Neural cell (in vitro differentiated cells): ENCODE data around the gene TCL1B. TPM values are rescaled to one million over a fixed set of nuclear protein-coding genes. Genes with fewer than 3 reads are reported as not detected.

Experiments used
- H2AFZ ChIP-seq: fragments of 200-600, 300-800 bp; sonication (generic), shearing (Covaris generic); 2 replicates; pipeline ENCODE4 v1.6.0; 2014; ENCODE audit warnings: low read depth, mild to moderate bottlenecking, antibody characterized with exemption, low read length, moderate library complexity
- H3F3A ChIP-seq: fragments of 200-600 bp; shearing (Covaris generic); 2 replicates; pipeline ENCODE4 v1.6.1; 2016; ENCODE audit warnings: mild to moderate bottlenecking, moderate library complexity, mixed read lengths, antibody characterized with exemption, low read length; ENCODE audit not compliant: insufficient read depth, poor library complexity, severe bottlenecking
- H3K27ac ChIP-seq: fragments of 200-600, 300-800 bp; sonication (generic), shearing (Covaris generic); 2 replicates; pipeline ENCODE4 v1.5.1; 2014; ENCODE audit warnings: mild to moderate bottlenecking, low read length, moderate library complexity
- H3K27me3 ChIP-seq: fragments of 300-800, 200-600 bp; sonication (generic), shearing (Covaris generic); 2 replicates; pipeline ENCODE4 v1.6.0; 2014; ENCODE audit warnings: mild to moderate bottlenecking, low read depth, low read length, moderate library complexity; ENCODE audit not compliant: insufficient read depth
- H3K36me3 ChIP-seq: fragments of 300-800, 200-600 bp; sonication (generic), shearing (Covaris generic); 2 replicates; pipeline ENCODE4 v1.5.1; 2014; ENCODE audit warnings: mild to moderate bottlenecking, antibody characterized with exemption, low read length, moderate library complexity; ENCODE audit not compliant: insufficient read depth
- H3K4me2 ChIP-seq: fragments of 300-800, 200-600 bp; sonication (generic), shearing (Covaris generic); 2 replicates; pipeline ENCODE4 v1.6.0; 2014; ENCODE audit warnings: mild to moderate bottlenecking, low read length
- H3K4me3 ChIP-seq: fragments of 300-800, 200-600 bp; sonication (generic), shearing (Covaris generic); 2 replicates; pipeline ENCODE4 v1.5.1; 2014; ENCODE audit warnings: mild to moderate bottlenecking, low read length, moderate library complexity
- H3K79me2 ChIP-seq: fragments of 200-600 bp; shearing (Covaris generic); replicated peaks from 2 replicates; pipeline ENCODE4 v1.6.0; 2014; ENCODE audit warnings: mild to moderate bottlenecking, low read length, moderate library complexity; ENCODE audit not compliant: insufficient read depth
- H3K9ac ChIP-seq: fragments of 300-800, 200-600 bp; sonication (generic), shearing (Covaris generic); 2 replicates; pipeline ENCODE4 v1.6.1; 2016; ENCODE audit warnings: mild to moderate bottlenecking, low read length, mixed read lengths
- H3K9me2 ChIP-seq: fragments of 200-600 bp; shearing (Covaris generic); 2 replicates; pipeline ENCODE4 v1.6.1; 2016; ENCODE audit warnings: mild to moderate bottlenecking, low read length, mixed read lengths; ENCODE audit not compliant: insufficient read depth
- H3K9me3 ChIP-seq: fragments of 200-600, 300-800 bp; sonication (generic), shearing (Covaris generic); 2 replicates; pipeline ENCODE4 v1.6.1; 2016; ENCODE audit warnings: mild to moderate bottlenecking, mixed run types, low read length, moderate library complexity, mixed read lengths
- H4K20me1 ChIP-seq: fragments of 200-600 bp; shearing (Covaris generic); 2 replicates; pipeline ENCODE4 v1.6.1; 2016; ENCODE audit warnings: mild to moderate bottlenecking, mixed run types; ENCODE audit not compliant: insufficient read depth
- CTCF ChIP-seq: fragments of 450-650 bp; IDR thresholded peaks from 2 replicates; pipeline ENCODE4 v1.5.1; 2014; ENCODE audit warnings: antibody characterized with exemption, mild to moderate bottlenecking, moderate library complexity; ENCODE audit not compliant: poor library complexity, severe bottlenecking
- EP300 ChIP-seq: fragments of 450-650 bp; conservative IDR thresholded peaks from 2 replicates; pipeline ENCODE4 v1.6.1; 2014; ENCODE audit warnings: antibody characterized with exemption, mild to moderate bottlenecking, moderate library complexity; ENCODE audit not compliant: poor library complexity, severe bottlenecking
- EZH2 ChIP-seq: fragments of 200-600, 300-800 bp; shearing (Covaris generic), sonication (generic); IDR thresholded peaks from 2 replicates; pipeline ENCODE4 v1.6.1; 2014; ENCODE audit warnings: antibody characterized with exemption, low read length, borderline replicate concordance, mild to moderate bottlenecking; ENCODE audit not compliant: insufficient read depth, poor library complexity, severe bottlenecking
- MXI1 ChIP-seq: fragments of 450-650 bp; conservative IDR thresholded peaks from 2 replicates; pipeline ENCODE4 v1.6.1; 2014; ENCODE audit warnings: antibody characterized with exemption, mild to moderate bottlenecking; ENCODE audit not compliant: poor library complexity, severe bottlenecking
- POLR2AphosphoS5 ChIP-seq: IDR thresholded peaks from 2 replicates; pipeline ENCODE4 v1.6.1; 2012
- RAD21 ChIP-seq: fragments of 450-650 bp; conservative IDR thresholded peaks from 2 replicates; pipeline ENCODE4 v1.6.1; 2014; ENCODE audit warnings: antibody characterized with exemption, mild to moderate bottlenecking, moderate library complexity
- REST ChIP-seq: IDR thresholded peaks from 2 replicates; pipeline ENCODE4 v1.6.1; 2012; ENCODE audit warnings: borderline replicate concordance
- SMC3 ChIP-seq: fragments of 450-650 bp; conservative IDR thresholded peaks from 2 replicates; pipeline ENCODE4 v1.6.1; 2014; ENCODE audit warnings: antibody characterized with exemption, mild to moderate bottlenecking, moderate library complexity; ENCODE audit not compliant: poor library complexity
- TAF1 ChIP-seq: IDR thresholded peaks from 2 replicates; pipeline ENCODE4 v1.6.1; 2012; ENCODE audit warnings: low read depth
- polyA plus RNA-seq: library from polyadenylated mRNA; depleted of rRNA; stranded (reverse); fragments of >200 nt; gene quantifications from 2 replicates; pipeline ENCODE4 v1.2.3, GENCODE V29; 2014

The TCL1B gene
- polyA plus RNA-seq, 1 donor from 2014 or later = not detected

- no peaks in the 10 kb centered on the region for H3F3A ChIP-seq
- no peak overlapping the region for H3K4me2 ChIP-seq
- H3K9ac ChIP-seq = no peak overlapping the region
- H3K36me3 ChIP-seq = no peaks in the 10 kb centered on the region
- TF ChIP-seq EZH2 (no peak), EP300 (no peak), MXI1 (no peak), RAD21 (no peak), SMC3 (no peak), CTCF (no peak), TAF1 (no peak), POLR2AphosphoS5 (no peak), REST (no peak)
- no peak overlapping the region for H3K27ac ChIP-seq
- no peaks in the 10 kb centered on the region for H4K20me1 ChIP-seq
- H3K9me2 ChIP-seq = no peaks in the 10 kb centered on the region
- no peaks in the 10 kb centered on the region for H3K79me2 ChIP-seq
- H3K4me3 ChIP-seq = no peak overlapping the region
- no peaks in the 10 kb centered on the region for H3K9me3 ChIP-seq
- H3K27me3 ChIP-seq = no peaks in the 10 kb centered on the region
- H2AFZ ChIP-seq = no peak overlapping the region
These were observed 8.9 kb upstream of the TCL1B start for GRCh38 chr14:95677179-95677835.

- no peak for TF ChIP-seq POLR2AphosphoS5
- no peak for TF ChIP-seq REST
- TF ChIP-seq EZH2 = no peak
- TF ChIP-seq RAD21 = no peak
- no peak for TF ChIP-seq MXI1
- TF ChIP-seq EP300 = no peak
- no peak for TF ChIP-seq SMC3
- TF ChIP-seq TAF1 = no peak
- TF ChIP-seq CTCF = no peak
- Histone ChIP-seq H3K36me3 (no peaks in the 10 kb centered on the region), H2AFZ (no peak overlapping the region), H3K4me2 (no peak overlapping the region), H3K9ac (no peak overlapping the region), H3F3A (no peaks in the 10 kb centered on the region), H3K79me2 (no peaks in the 10 kb centered on the region), H3K4me3 (no peak overlapping the region), H4K20me1 (no peaks in the 10 kb centered on the region), H3K27ac (no peak overlapping the region), H3K9me2 (no peaks in the 10 kb centered on the region), H3K9me3 (no peaks in the 10 kb centered on the region), H3K27me3 (no peaks in the 10 kb centered on the region)
These were observed 6.9 kb upstream of the TCL1B start for GRCh38 chr14:95679148-95679815.
